PC-3 (cell line): ENCODE results near the gene ETV1. TPM values are rescaled to one million over a fixed set of nuclear protein-coding genes. Genes with fewer than 3 reads are reported as not detected.
A peak's percentile ranks its signal among the peaks of the same experiment; 100 is the strongest.

Experiments used
- ATAC-seq: fragments of 200-7000 bp; cut with Tn5 transposase; 2 replicates; pipeline ENCODE4 v1.9.1; 2020; ENCODE audit warnings: mild to moderate bottlenecking, moderate library complexity
- BruUV-seq: library from RNA; stranded (reverse); fragments of 400-500 nt; replicated peaks from 2 replicates; lab custom pipeline; 2021; lab: Mats Ljungman, UMichigan
- CTCF ChIA-PET: fragments of 300-600 bp; sonication (Branson Sonifier 250); formaldehyde crosslinking; loops from one replicate; lab custom pipeline; 2022; ENCODE audit warnings: antibody characterized with exemption; lab: Charles Lee
- POLR2A ChIA-PET: fragments of 300-600 bp; sonication (Branson Sonifier 250); formaldehyde crosslinking; loops from one replicate; lab custom pipeline; 2022; ENCODE audit warnings: antibody characterized with exemption; ENCODE audit not compliant: unreplicated experiment; lab: Charles Lee
- DNase-seq: peaks from one replicate; pipeline ENCODE4 v3.0.0-alpha.2; 2015
- H2AFZ ChIP-seq: fragments of 300-600 bp; sonication (generic); 2 replicates; pipeline ENCODE4 v1.6.0; 2016; ENCODE audit warnings: antibody characterized with exemption, low read length
- H3F3A ChIP-seq: fragments of 300-600 bp; sonication (generic); one replicate; pipeline ENCODE4 v1.6.0; 2017; ENCODE audit warnings: antibody characterized with exemption, low read length, control low read depth, mild to moderate bottlenecking; ENCODE audit not compliant: unreplicated experiment
- H3K27ac ChIP-seq: fragments of 300-600 bp; sonication (generic); 2 replicates; pipeline ENCODE4 v1.5.1; 2016; ENCODE audit warnings: mild to moderate bottlenecking, low read length
- H3K27me3 ChIP-seq: fragments of 300-600 bp; sonication (generic); 2 replicates; pipeline ENCODE4 v1.6.1; 2016; ENCODE audit warnings: low read length, mixed read lengths
- H3K36me3 ChIP-seq: fragments of 300-600 bp; sonication (generic); 2 replicates; pipeline ENCODE4 v1.6.1; 2016; ENCODE audit warnings: low read depth, mixed run types, low read length, mixed read lengths
- H3K4me1 ChIP-seq: fragments of 300-600 bp; sonication (generic); 2 replicates; pipeline ENCODE4 v1.5.1; 2016; ENCODE audit warnings: low read length; ENCODE audit not compliant: insufficient read depth
- H3K4me2 ChIP-seq: fragments of 300-600 bp; sonication (generic); 2 replicates; pipeline ENCODE4 v1.6.0; 2016; ENCODE audit warnings: low read length
- H3K4me3 ChIP-seq: fragments of 300-600 bp; sonication (generic); 2 replicates; pipeline ENCODE4 v1.5.1; 2016; ENCODE audit warnings: mild to moderate bottlenecking, low read length, mixed read lengths
- H3K79me2 ChIP-seq: fragments of 300-600 bp; sonication (generic); 2 replicates; pipeline ENCODE4 v1.6.1; 2017; ENCODE audit warnings: low read length, mixed read lengths
- H3K9ac ChIP-seq: fragments of 300-600 bp; sonication (generic); 2 replicates; pipeline ENCODE4 v1.6.0; 2016; ENCODE audit warnings: mild to moderate bottlenecking, low read length
- H3K9me2 ChIP-seq: fragments of 300-600 bp; sonication (generic); replicated peaks from 2 replicates; pipeline ENCODE4 v1.6.1; 2016; ENCODE audit warnings: mixed run types, low read length, mixed read lengths
- H3K9me3 ChIP-seq: fragments of 300-600 bp; sonication (generic); 2 replicates; pipeline ENCODE4 v1.6.1; 2016; ENCODE audit warnings: low read length, mixed read lengths
- H4K20me1 ChIP-seq: fragments of 300-600 bp; sonication (generic); 2 replicates; pipeline ENCODE4 v1.6.1; 2016; ENCODE audit warnings: low read length, mixed read lengths
- CTCF ChIP-seq: fragments of 300-600 bp; sonication (generic); conservative IDR thresholded peaks from 2 replicates; pipeline ENCODE4 v1.5.1; 2017; ENCODE audit warnings: antibody characterized with exemption, low read depth, mild to moderate bottlenecking, low read length
- EZH2 ChIP-seq: fragments of 300-600 bp; sonication (generic); IDR thresholded peaks from one replicate; pipeline ENCODE4 v1.6.1; 2017; ENCODE audit warnings: antibody characterized with exemption, mild to moderate bottlenecking, low read length; ENCODE audit not compliant: unreplicated experiment
- EZH2phosphoT487 ChIP-seq: fragments of 300-600 bp; sonication (generic); IDR thresholded peaks from 2 replicates; pipeline ENCODE4 v1.6.1; 2018; ENCODE audit warnings: mild to moderate bottlenecking, antibody characterized with exemption, low read length, borderline replicate concordance
- intact Hi-C: fragments of 100-400 bp; cut with micrococcal nuclease; formaldehyde crosslinking; loops from 2 replicates; pipeline ENCODE4 v1.9.0; 2023
- total RNA-seq: library from RNA; depleted of rRNA; stranded (reverse); fragments of >200 nt; gene quantifications from 2 replicates; pipeline ENCODE4 v1.2.3, GENCODE V29; 2014

Gene ETV1
- total RNA-seq, 1 experiment from 2014 or later, result 20.6 TPM

DNA sequence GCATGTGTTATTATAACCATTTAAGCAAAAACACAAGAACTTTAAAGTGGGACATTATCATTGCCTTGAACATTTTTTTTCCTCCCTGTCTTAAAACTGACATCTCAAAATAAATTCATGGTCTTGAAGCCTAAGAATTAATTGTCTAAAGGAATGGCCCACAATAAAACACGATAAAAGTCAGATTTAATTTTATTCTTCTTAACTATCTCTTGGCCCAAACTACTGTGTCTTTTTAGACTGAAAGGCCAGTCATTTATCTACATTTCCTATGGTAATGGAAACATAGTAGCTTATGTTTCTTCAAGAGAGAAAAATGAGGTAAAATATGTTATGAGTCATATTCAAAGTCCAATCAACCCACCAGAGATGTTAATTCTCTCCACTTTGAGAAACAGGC is 24.4 kb upstream of the ETV1 start:
- H3K4me3 ChIP-seq, result no peak overlapping the region
- H3K4me1 ChIP-seq, result no peaks in the 10 kb centered on the region
- H4K20me1 ChIP-seq, result no peaks in the 10 kb centered on the region
- TF ChIP-seq EZH2phosphoT487 (no peak), CTCF (no peak)
- ChIA-PET POLR2A (interaction anchor here (0.7 kb wide), 1 partner anchor 33 kb away, joined by 3 read pairs; no protein-coding TSS in a partner anchor), CTCF (no interaction called here)
- H3K9me2 ChIP-seq, result no peaks in the 10 kb centered on the region
- H2AFZ ChIP-seq, result no peak overlapping the region
- no TSS peak for BruUV-seq
- no peak for ATAC-seq
- intact Hi-C loops, result no loop called here
- no peak overlapping the region for H3K27ac ChIP-seq
- no peak for DNase-seq
- H3K36me3 ChIP-seq, result no peaks in the 10 kb centered on the region
- H3F3A ChIP-seq, result no peaks in the 10 kb centered on the region
- no peaks in the 10 kb centered on the region for H3K79me2 ChIP-seq
- H3K4me2 ChIP-seq, result no peak overlapping the region
- H3K9ac ChIP-seq, result no peak overlapping the region
- no peaks in the 10 kb centered on the region for H3K27me3 ChIP-seq
- no peaks in the 10 kb centered on the region for H3K9me3 ChIP-seq

- intact Hi-C loops, result no loop called here
- Histone ChIP-seq H4K20me1 (no peaks in the 10 kb centered on the region), H3F3A (no peaks in the 10 kb centered on the region), H3K79me2 (no peaks in the 10 kb centered on the region), H3K4me2 (peak overlapping the region; percentile 11; the same call in 1 of the 2 replicates), H2AFZ (peak overlapping the region; percentile 31; the same call in 1 of the 2 replicates), H3K9ac (no peak overlapping the region), H3K27ac (no peak overlapping the region), H3K9me2 (no peaks in the 10 kb centered on the region), H3K4me1 (no peaks in the 10 kb centered on the region), H3K36me3 (no peaks in the 10 kb centered on the region), H3K27me3 (no peaks in the 10 kb centered on the region), H3K4me3 (0 out of 2 replicates have a peak overlapping the region, but pooled peaks have one; percentile 31), H3K9me3 (no peaks in the 10 kb centered on the region)
- POLR2A ChIA-PET, result no interaction called here
- ATAC-seq (no peak; the same call in 1 of the 2 replicates), DNase-seq (no peak)
- TF ChIP-seq EZH2 (no peak), EZH2phosphoT487 (no peak), CTCF (no peak)
- CTCF ChIA-PET, result interaction anchor here (0.6 kb wide), 1 partner anchor 12 kb away, joined by 3 read pairs; no protein-coding TSS in a partner anchor
- no TSS peak for BruUV-seq
Measured at GRCh38 chr7:14009453-14010418, 20.3 kb upstream of the ETV1 start.

DNA sequence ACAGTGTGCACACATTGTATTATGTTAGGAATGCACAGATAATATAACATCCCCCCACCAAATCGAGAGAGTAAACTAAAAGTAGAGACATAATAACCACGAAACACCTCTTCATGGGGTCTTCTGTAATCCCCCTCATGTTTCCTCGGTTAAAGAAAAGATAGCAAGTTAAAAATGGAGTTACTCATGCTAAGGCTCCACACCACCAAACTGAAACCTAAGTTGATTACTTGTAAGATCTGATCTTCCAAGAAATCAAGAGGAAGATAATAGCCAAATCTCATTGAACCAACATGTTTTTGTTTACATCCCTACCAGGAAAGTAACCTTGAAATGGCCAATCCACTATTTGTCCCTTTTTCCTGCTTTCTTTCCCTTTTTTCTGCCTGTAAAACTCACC is 11.7 kb upstream of the ETV1 start:
- Histone ChIP-seq H3K9me3 (no peaks in the 10 kb centered on the region), H3K4me1 (no peaks in the 10 kb centered on the region), H3K27me3 (no peaks in the 10 kb centered on the region), H3K27ac (no peak overlapping the region), H3F3A (no peaks in the 10 kb centered on the region), H2AFZ (no peak overlapping the region), H3K9ac (no peak overlapping the region), H4K20me1 (no peaks in the 10 kb centered on the region), H3K4me3 (no peak overlapping the region), H3K36me3 (no peaks in the 10 kb centered on the region), H3K4me2 (no peak overlapping the region), H3K79me2 (no peaks in the 10 kb centered on the region), H3K9me2 (no peaks in the 10 kb centered on the region)
- intact Hi-C loops, result no loop called here
- no peak for ATAC-seq
- no TSS peak for BruUV-seq
- ChIA-PET CTCF (no interaction called here), POLR2A (no interaction called here)
- TF ChIP-seq CTCF, result no peak
- TF ChIP-seq EZH2phosphoT487, result no peak
- TF ChIP-seq EZH2, result no peak
- no peak for DNase-seq
